GM23338 (cell line): ENCODE measurements around the gene FASN. TPM values are rescaled to one million over a fixed set of nuclear protein-coding genes. Genes with fewer than 3 reads are reported as not detected.

Experiments used
- ATAC-seq: fragments of 200-7000 bp; cut with Tn5 transposase; 3 replicates; pipeline ENCODE4 v1.9.1; 2020
- DNase-seq: peaks from one replicate; pipeline ENCODE4 v3.0.0-alpha.2; 2015; ENCODE audit warnings: low spot score
- H2AFZ ChIP-seq: fragments of 200-600 bp; sonication (generic); 2 replicates; pipeline ENCODE4 v1.8.0; 2016; ENCODE audit warnings: antibody characterized with exemption, mild to moderate bottlenecking, moderate library complexity
- H3F3A ChIP-seq: fragments of 200-600 bp; sonication (generic); replicated peaks from 2 replicates; pipeline ENCODE4 v1.8.0; 2017; ENCODE audit warnings: antibody characterized with exemption, mixed run types, low read depth
- H3K27ac ChIP-seq: fragments of 200-600 bp; sonication (generic); 2 replicates; pipeline ENCODE4 v1.6.1; 2016; ENCODE audit warnings: low read depth
- H3K27me3 ChIP-seq: fragments of 200-600 bp; sonication (generic); 2 replicates; pipeline ENCODE4 v1.8.0; 2016; ENCODE audit warnings: mild to moderate bottlenecking, mixed run types, moderate library complexity; ENCODE audit not compliant: insufficient read depth
- H3K36me3 ChIP-seq: fragments of 200-600 bp; sonication (generic); 2 replicates; pipeline ENCODE4 v1.8.0; 2016; ENCODE audit warnings: mild to moderate bottlenecking; ENCODE audit not compliant: insufficient read depth
- H3K4me1 ChIP-seq: fragments of 200-600 bp; sonication (generic); 2 replicates; pipeline ENCODE4 v1.8.0; 2016; ENCODE audit warnings: mild to moderate bottlenecking, moderate library complexity; ENCODE audit not compliant: insufficient read depth
- H3K4me2 ChIP-seq: fragments of 200-600 bp; sonication (generic); 2 replicates; pipeline ENCODE4 v1.7.1; 2017; ENCODE audit warnings: mixed run types
- H3K4me3 ChIP-seq: fragments of 200-600 bp; sonication (generic); 2 replicates; pipeline ENCODE4 v1.6.1; 2016; ENCODE audit warnings: mixed run types
- H3K79me2 ChIP-seq: fragments of 200-600 bp; sonication (generic); replicated peaks from 2 replicates; pipeline ENCODE4 v1.8.0; 2017; ENCODE audit warnings: mild to moderate bottlenecking; ENCODE audit not compliant: insufficient read depth
- H3K9me2 ChIP-seq: fragments of 200-600 bp; sonication (generic); 2 replicates; pipeline ENCODE4 v1.8.0; 2017; ENCODE audit not compliant: insufficient read depth
- H4K20me1 ChIP-seq: fragments of 200-600 bp; sonication (generic); replicated peaks from 2 replicates; pipeline ENCODE4 v1.8.0; 2017; ENCODE audit warnings: mild to moderate bottlenecking; ENCODE audit not compliant: insufficient read depth
- H3K27ac Mint-ChIP-seq: 2 replicates; pipeline ENCODE4 v1.8.0; 2020; ENCODE audit warnings: inconsistent platforms, mild to moderate bottlenecking, moderate library complexity, mixed read lengths
- H3K27me3 Mint-ChIP-seq: 3 replicates; pipeline ENCODE4 v1.8.0; 2022; ENCODE audit warnings: low read depth, mild to moderate bottlenecking, moderate library complexity, mixed read lengths, inconsistent platforms; ENCODE audit not compliant: insufficient read depth, poor library complexity
- H3K36me3 Mint-ChIP-seq: 3 replicates; pipeline ENCODE4 v1.8.0; 2021; ENCODE audit warnings: low read depth, mild to moderate bottlenecking, inconsistent platforms, moderate library complexity, mixed read lengths
- H3K4me1 Mint-ChIP-seq: 3 replicates; pipeline ENCODE4 v1.8.0; 2020; ENCODE audit warnings: mild to moderate bottlenecking, inconsistent platforms, mixed read lengths
- H3K4me3 Mint-ChIP-seq: 3 replicates; pipeline ENCODE4 v1.8.0; 2021; ENCODE audit warnings: moderate library complexity, mild to moderate bottlenecking, inconsistent platforms, mixed read lengths
- H3K9me3 Mint-ChIP-seq: 3 replicates; pipeline ENCODE4 v1.8.0; 2020; ENCODE audit warnings: moderate library complexity, mild to moderate bottlenecking, inconsistent platforms, mixed read lengths
- CREB1 ChIP-seq: fragments of 250-450 bp; sonication (Bioruptor Pico); IDR thresholded peaks from 2 replicates; pipeline ENCODE4 v1.5.0; 2020; ENCODE audit warnings: low read depth, mild to moderate bottlenecking, moderate library complexity
- CTCF ChIP-seq, 2 experiments: fragments of 200-600 bp in 1 of 2; sonication (generic) in 1 of 2; conservative IDR thresholded peaks; 2 replicates each; pipeline versions ENCODE4 v1.5.1 to v1.6.1; 2016 to 2017; ENCODE audit warnings: antibody characterized with exemption in 2 of 2, low read depth in 2 of 2, mild to moderate bottlenecking in 2 of 2, moderate library complexity in 1 of 2
- ETS1 ChIP-seq: IDR thresholded peaks from 2 replicates; pipeline ENCODE4 v1.6.1; 2016; ENCODE audit warnings: antibody characterized with exemption
- EZH2 ChIP-seq: fragments of 200-600 bp; sonication (generic); IDR thresholded peaks from one replicate; pipeline ENCODE4 v1.8.0; 2017; ENCODE audit warnings: antibody characterized with exemption, mild to moderate bottlenecking, low read depth; ENCODE audit not compliant: unreplicated experiment
- NANOG ChIP-seq: IDR thresholded peaks from 2 replicates; pipeline ENCODE4 v1.6.1; 2016; ENCODE audit warnings: antibody characterized with exemption, borderline replicate concordance
- POLR2AphosphoS5 ChIP-seq: IDR thresholded peaks from 2 replicates; pipeline ENCODE4 v1.6.1; 2016; ENCODE audit warnings: antibody characterized with exemption, low read depth
- STAT1 ChIP-seq: IDR thresholded peaks from one replicate; pipeline ENCODE4 v1.6.1; 2016; ENCODE audit warnings: antibody characterized with exemption; ENCODE audit not compliant: unreplicated experiment
- ZNF114 ChIP-seq: fragments of 250-450 bp; sonication (Bioruptor Pico); IDR thresholded peaks from 2 replicates; pipeline ENCODE4 v1.5.0; 2020; ENCODE audit warnings: mild to moderate bottlenecking, moderate library complexity
- ZNF331 ChIP-seq: fragments of 250-450 bp; sonication (Bioruptor Pico); IDR thresholded peaks from 2 replicates; pipeline ENCODE4 v1.5.0; 2020; ENCODE audit warnings: low read depth, mild to moderate bottlenecking, moderate library complexity
- polyA plus RNA-seq: library from polyadenylated mRNA; unstranded; fragments of >200 nt; fragmentation: Nextera tagmentation; extraction: Ambion mirVana; gene quantifications from 2 replicates; pipeline ENCODE4 v1.2.1, GENCODE V29; 2016
- total RNA-seq: library from RNA; depleted of rRNA; stranded (reverse); fragments of >200 nt; shearing (Covaris generic); gene quantifications from 2 replicates; pipeline ENCODE4 v1.2.3, GENCODE V29; 2014
- TF ChIP-seq, protein P1 (sequence below): IDR thresholded peaks from one replicate; pipeline ENCODE4 v1.6.1; 2018; ENCODE audit warnings: antibody characterized with exemption; ENCODE audit not compliant: unreplicated experiment

The FASN gene
- total and polyA plus RNA-seq, 2 experiments from 2014 or later: 120 to 849 TPM

- Histone ChIP-seq H3K4me2 (no peak overlapping the region), H2AFZ (no peak overlapping the region), H3F3A (0 out of 2 replicates have a peak, but pooled peaks cover 6% of the 10 kb centered on the region), H3K27ac (no peak overlapping the region), H3K36me3 (no peaks in the 10 kb centered on the region), H3K4me3 (no peak overlapping the region), H3K9me2 (no peaks in the 10 kb centered on the region), H3K4me1 (no peaks in the 10 kb centered on the region), H4K20me1 (peaks cover 8% of the 10 kb centered on the region; the same call in 1 of the 2 replicates), H3K79me2 (peaks cover 9% of the 10 kb centered on the region; the same call in 1 of the 2 replicates), H3K27me3 (no peaks in the 10 kb centered on the region)
- TF ChIP-seq STAT1 (no peak), CTCF (conservative IDR thresholded peaks at IDR 0.05; ENCODE audit: low read depth in 2 of 2) (no peak), CREB1 (CRISPR knock-in tag) (no peak), POLR2AphosphoS5 (no peak), ZNF114 (CRISPR knock-in tag) (no peak)
- peaks cover 8% of the 10 kb centered on the region for H3K36me3 Mint-ChIP-seq
- ATAC-seq (no peak), DNase-seq (no peak)
- H3K4me3 Mint-ChIP-seq: no peak overlapping the region
- no peak overlapping the region for H3K27ac Mint-ChIP-seq
- peaks cover 9% of the 10 kb centered on the region for H3K27me3 Mint-ChIP-seq
- H3K9me3 Mint-ChIP-seq: no peaks in the 10 kb centered on the region
- peaks cover 2% of the 10 kb centered on the region; the same call in 1 of the 3 replicates for H3K4me1 Mint-ChIP-seq
Observed at GRCh38 chr17:82048571-82048971, 49.5 kb downstream of the FASN start.

GRCh38 chr17:82047914-82048570 lies 50.0 kb downstream of the FASN start:
- Mint-ChIP-seq H3K4me3 (no peak overlapping the region; the same call in 2 of the 3 replicates), H3K9me3 (no peaks in the 10 kb centered on the region), H3K36me3 (peaks cover 8% of the 10 kb centered on the region), H3K27me3 (peaks cover 4% of the 10 kb centered on the region), H3K27ac (no peak overlapping the region), H3K4me1 (peaks cover 3% of the 10 kb centered on the region; the same call in 2 of the 3 replicates)
- H3K27ac ChIP-seq: no peak overlapping the region
- TF ChIP-seq ZNF331 (CRISPR knock-in tag) (no peak), NANOG (no peak), ZNF114 (CRISPR knock-in tag) (no peak), CTCF (conservative IDR thresholded peaks at IDR 0.05; ENCODE audit: low read depth in 2 of 2) (no peak), EZH2 (no peak), STAT1 (no peak), ETS1 (no peak), CREB1 (CRISPR knock-in tag) (no peak)
- TF ChIP-seq, protein P1, sequence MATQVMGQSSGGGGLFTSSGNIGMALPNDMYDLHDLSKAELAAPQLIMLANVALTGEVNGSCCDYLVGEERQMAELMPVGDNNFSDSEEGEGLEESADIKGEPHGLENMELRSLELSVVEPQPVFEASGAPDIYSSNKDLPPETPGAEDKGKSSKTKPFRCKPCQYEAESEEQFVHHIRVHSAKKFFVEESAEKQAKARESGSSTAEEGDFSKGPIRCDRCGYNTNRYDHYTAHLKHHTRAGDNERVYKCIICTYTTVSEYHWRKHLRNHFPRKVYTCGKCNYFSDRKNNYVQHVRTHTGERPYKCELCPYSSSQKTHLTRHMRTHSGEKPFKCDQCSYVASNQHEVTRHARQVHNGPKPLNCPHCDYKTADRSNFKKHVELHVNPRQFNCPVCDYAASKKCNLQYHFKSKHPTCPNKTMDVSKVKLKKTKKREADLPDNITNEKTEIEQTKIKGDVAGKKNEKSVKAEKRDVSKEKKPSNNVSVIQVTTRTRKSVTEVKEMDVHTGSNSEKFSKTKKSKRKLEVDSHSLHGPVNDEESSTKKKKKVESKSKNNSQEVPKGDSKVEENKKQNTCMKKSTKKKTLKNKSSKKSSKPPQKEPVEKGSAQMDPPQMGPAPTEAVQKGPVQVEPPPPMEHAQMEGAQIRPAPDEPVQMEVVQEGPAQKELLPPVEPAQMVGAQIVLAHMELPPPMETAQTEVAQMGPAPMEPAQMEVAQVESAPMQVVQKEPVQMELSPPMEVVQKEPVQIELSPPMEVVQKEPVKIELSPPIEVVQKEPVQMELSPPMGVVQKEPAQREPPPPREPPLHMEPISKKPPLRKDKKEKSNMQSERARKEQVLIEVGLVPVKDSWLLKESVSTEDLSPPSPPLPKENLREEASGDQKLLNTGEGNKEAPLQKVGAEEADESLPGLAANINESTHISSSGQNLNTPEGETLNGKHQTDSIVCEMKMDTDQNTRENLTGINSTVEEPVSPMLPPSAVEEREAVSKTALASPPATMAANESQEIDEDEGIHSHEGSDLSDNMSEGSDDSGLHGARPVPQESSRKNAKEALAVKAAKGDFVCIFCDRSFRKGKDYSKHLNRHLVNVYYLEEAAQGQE: no peak
- DNase-seq: no peak
- H3K4me1 ChIP-seq: no peaks in the 10 kb centered on the region
- H4K20me1 ChIP-seq: peaks cover 7% of the 10 kb centered on the region; the same call in 1 of the 2 replicates
- 0 out of 2 replicates have a peak, but pooled peaks cover under 1% of the 10 kb centered on the region for H3F3A ChIP-seq
- H3K4me3 ChIP-seq: no peak overlapping the region
- no peaks in the 10 kb centered on the region for H3K27me3 ChIP-seq
- peaks cover 9% of the 10 kb centered on the region; the same call in 1 of the 2 replicates for H3K79me2 ChIP-seq
- no peaks in the 10 kb centered on the region for H3K9me2 ChIP-seq
- H3K4me2 ChIP-seq: no peak overlapping the region
- H2AFZ ChIP-seq: no peak overlapping the region
- no peaks in the 10 kb centered on the region for H3K36me3 ChIP-seq
- no peak for ATAC-seq
